ENCODE data around the gene AVP. TPM values are rescaled to one million over a fixed set of nuclear protein-coding genes. Genes with fewer than 3 reads are reported as not detected.

The AVP gene
- total RNA-seq, 3 donors from 2014 or later: not detected

GRCh38 chr20:3102575-3103368 is 18.2 kb upstream of the AVP start:
- H3K4me3 Mint-ChIP-seq: no peak overlapping the region
- no peaks in the 10 kb centered on the region for H3K27me3 Mint-ChIP-seq (ENCODE audit: low read depth)
- no peaks in the 10 kb centered on the region for H3K9me3 Mint-ChIP-seq
- H3K36me3 Mint-ChIP-seq (ENCODE audit: insufficient read depth): peaks cover 2% of the 10 kb centered on the region
- H3K4me1 Mint-ChIP-seq (ENCODE audit: low read depth): peaks cover 18% of the 10 kb centered on the region
- DNase-seq (no peak), ATAC-seq (no peak)

GRCh38 chr20:3101737-3102574 is 17.4 kb upstream of the AVP start:
- Mint-ChIP-seq H3K4me1 (ENCODE audit: low read depth) (peaks cover 18% of the 10 kb centered on the region), H3K9me3 (no peaks in the 10 kb centered on the region), H3K36me3 (ENCODE audit: insufficient read depth) (peaks cover under 1% of the 10 kb centered on the region), H3K27me3 (ENCODE audit: low read depth) (no peaks in the 10 kb centered on the region), H3K4me3 (no peak overlapping the region)
- peak; percentile 27 for DNase-seq
- peak; percentile 91 for ATAC-seq

GRCh38 chr20:3101251-3101650 is 16.7 kb upstream of the AVP start:
- no peak overlapping the region for H3K4me3 Mint-ChIP-seq
- no peak for DNase-seq
- H3K27me3 Mint-ChIP-seq (ENCODE audit: low read depth): no peaks in the 10 kb centered on the region
- no peaks in the 10 kb centered on the region for H3K9me3 Mint-ChIP-seq
- H3K36me3 Mint-ChIP-seq (ENCODE audit: insufficient read depth): no peaks in the 10 kb centered on the region
- peaks cover 18% of the 10 kb centered on the region for H3K4me1 Mint-ChIP-seq (ENCODE audit: low read depth)
- no peak for ATAC-seq

- DNase-seq: no peak
- Mint-ChIP-seq H3K36me3 (ENCODE audit: insufficient read depth) (no peaks in the 10 kb centered on the region), H3K4me3 (no peak overlapping the region), H3K9me3 (no peaks in the 10 kb centered on the region), H3K27me3 (ENCODE audit: low read depth) (peaks cover under 1% of the 10 kb centered on the region), H3K4me1 (ENCODE audit: low read depth) (peaks cover 18% of the 10 kb centered on the region)
- no peak for ATAC-seq
Measured at GRCh38 chr20:3100480-3100879, 16.0 kb upstream of the AVP start.

GRCh38 chr20:3094848-3095629 is 10.5 kb upstream of the AVP start:
- Mint-ChIP-seq H3K4me1 (ENCODE audit: low read depth) (peaks cover 19% of the 10 kb centered on the region), H3K36me3 (ENCODE audit: insufficient read depth) (no peaks in the 10 kb centered on the region), H3K9me3 (no peaks in the 10 kb centered on the region), H3K27me3 (ENCODE audit: low read depth) (peaks cover 18% of the 10 kb centered on the region), H3K4me3 (no peak overlapping the region)
- ATAC-seq: no peak
- no peak for DNase-seq

- ATAC-seq: peak in 1 of 2 donors; percentile 7
- Mint-ChIP-seq H3K4me3 (peak overlapping the region; percentile 66), H3K9me3 (no peaks in the 10 kb centered on the region), H3K4me1 (ENCODE audit: low read depth) (peaks cover 19% of the 10 kb centered on the region), H3K36me3 (ENCODE audit: insufficient read depth) (no peaks in the 10 kb centered on the region), H3K27me3 (ENCODE audit: low read depth) (peaks cover 23% of the 10 kb centered on the region)
- DNase-seq: no peak
Measured at GRCh38 chr20:3093861-3094361, 9.4 kb upstream of the AVP start.

- Mint-ChIP-seq H3K36me3 (ENCODE audit: insufficient read depth) (no peaks in the 10 kb centered on the region), H3K27me3 (ENCODE audit: low read depth) (peaks cover 23% of the 10 kb centered on the region), H3K4me3 (peak overlapping the region; percentile 85), H3K4me1 (ENCODE audit: low read depth) (peaks cover 19% of the 10 kb centered on the region), H3K9me3 (no peaks in the 10 kb centered on the region)
- peak; percentile 70 for ATAC-seq
- DNase-seq: peak; percentile 29
Measured at GRCh38 chr20:3092611-3093379, 8.3 kb upstream of the AVP start.

- Mint-ChIP-seq H3K27me3 (ENCODE audit: low read depth) (peaks cover 25% of the 10 kb centered on the region), H3K9me3 (no peaks in the 10 kb centered on the region), H3K4me1 (ENCODE audit: low read depth) (peaks cover 19% of the 10 kb centered on the region), H3K4me3 (no peak overlapping the region), H3K36me3 (ENCODE audit: insufficient read depth) (no peaks in the 10 kb centered on the region)
- no peak for DNase-seq
- ATAC-seq: no peak
Measured at GRCh38 chr20:3090565-3090964, 6.0 kb upstream of the AVP start.

GRCh38 chr20:3088031-3088430 is 3.5 kb upstream of the AVP start:
- no peaks in the 10 kb centered on the region for H3K9me3 Mint-ChIP-seq
- peaks cover 39% of the 10 kb centered on the region for H3K27me3 Mint-ChIP-seq (ENCODE audit: low read depth)
- ATAC-seq (no peak), DNase-seq (no peak)
- H3K4me3 Mint-ChIP-seq: no peak overlapping the region
- peaks cover 14% of the 10 kb centered on the region for H3K4me1 Mint-ChIP-seq (ENCODE audit: low read depth)
- H3K36me3 Mint-ChIP-seq (ENCODE audit: insufficient read depth): no peaks in the 10 kb centered on the region

GRCh38 chr20:3085571-3086072 is 1.1 kb upstream of the AVP start:
- no peak overlapping the region for H3K4me3 Mint-ChIP-seq
- peaks cover 13% of the 10 kb centered on the region for H3K4me1 Mint-ChIP-seq (ENCODE audit: low read depth)
- peaks cover 44% of the 10 kb centered on the region for H3K27me3 Mint-ChIP-seq (ENCODE audit: low read depth)
- H3K36me3 Mint-ChIP-seq (ENCODE audit: insufficient read depth): no peaks in the 10 kb centered on the region
- H3K9me3 Mint-ChIP-seq: no peaks in the 10 kb centered on the region
- DNase-seq (no peak), ATAC-seq (no peak)

- peaks cover 10% of the 10 kb centered on the region for H3K4me1 Mint-ChIP-seq (ENCODE audit: low read depth)
- DNase-seq (no peak), ATAC-seq (no peak)
- no peak overlapping the region for H3K4me3 Mint-ChIP-seq
- H3K27me3 Mint-ChIP-seq (ENCODE audit: low read depth): peaks cover 46% of the 10 kb centered on the region
- no peaks in the 10 kb centered on the region for H3K9me3 Mint-ChIP-seq
- H3K36me3 Mint-ChIP-seq (ENCODE audit: insufficient read depth): no peaks in the 10 kb centered on the region
Measured at GRCh38 chr20:3084986-3085360, 449 bp upstream of the AVP start.

- Mint-ChIP-seq H3K27me3 (ENCODE audit: low read depth) (peaks cover 43% of the 10 kb centered on the region), H3K4me3 (no peak overlapping the region), H3K36me3 (ENCODE audit: insufficient read depth) (no peaks in the 10 kb centered on the region), H3K4me1 (ENCODE audit: low read depth) (peaks cover 10% of the 10 kb centered on the region), H3K9me3 (no peaks in the 10 kb centered on the region)
- ATAC-seq (peak; percentile 37 to 49), DNase-seq (no peak)
Measured at GRCh38 chr20:3082955-3083952, 1.3 kb downstream of the AVP start.
